CD14-positive monocyte (primary cell): ENCODE results near the gene DVL2. TPM values are rescaled to one million over a fixed set of nuclear protein-coding genes. Genes with fewer than 3 reads are reported as not detected.
A peak's percentile ranks its signal among the peaks of the same experiment; 100 is the strongest.

Experiments
- DNase-seq, 3 donors: peaks; one replicate each; pipeline ENCODE4 v3.0.0-alpha.2; 2011 to 2022
- H2AFZ ChIP-seq: 2 replicates; pipeline ENCODE4 v1.6.0; 2012; ENCODE audit warnings: mild to moderate bottlenecking, low read depth, low read length, inconsistent platforms; ENCODE audit not compliant: insufficient read depth, poor library complexity, severe bottlenecking
- H3K27ac ChIP-seq, 2 donors: 1 replicate in 1 of 2; 2 replicates in 1 of 2; pipeline ENCODE4 v1.5.1; 2012 to 2013; ENCODE audit warnings: low read length in 2 of 2, control low read depth in 1 of 2, inconsistent platforms in 1 of 2, low read depth in 1 of 2, mild to moderate bottlenecking in 1 of 2
- H3K27me3 ChIP-seq, 2 donors: one replicate each; pipeline versions ENCODE4 v1.6.0 to v1.6.1; 2011 to 2013; ENCODE audit warnings: low read length in 2 of 2; ENCODE audit not compliant: control insufficient read depth in 2 of 2, insufficient read depth in 2 of 2
- H3K36me3 ChIP-seq, 2 donors: replicated peaks in 1 of 2; 1 replicate in 1 of 2; 2 replicates in 1 of 2; pipeline versions ENCODE4 v1.5.1 to v1.6.1; 2012 to 2013; ENCODE audit warnings: low read length in 2 of 2, control low read depth in 1 of 2, inconsistent platforms in 1 of 2, mild to moderate bottlenecking in 1 of 2; ENCODE audit not compliant: insufficient read depth in 2 of 2, control insufficient read depth in 1 of 2
- H3K4me1 ChIP-seq, 2 donors: 1 replicate in 1 of 2; 2 replicates in 1 of 2; pipeline versions ENCODE4 v1.5.1 to v1.6.1; 2012 to 2013; ENCODE audit warnings: low read length in 2 of 2, control low read depth in 1 of 2, inconsistent platforms in 1 of 2, mild to moderate bottlenecking in 1 of 2, moderate library complexity in 1 of 2; ENCODE audit not compliant: insufficient read depth in 2 of 2, control insufficient read depth in 1 of 2
- H3K4me2 ChIP-seq: replicated peaks from 2 replicates; pipeline ENCODE3; 2012; ENCODE audit warnings: low read length, moderate library complexity, mild to moderate bottlenecking; ENCODE audit not compliant: poor library complexity, severe bottlenecking; ENCODE audit errors: extremely low read depth
- H3K4me3 ChIP-seq, 3 experiments: fragments of 200-600 bp in 1 of 3; sonication (generic) in 1 of 3; replicated peaks in 1 of 3; 1 replicate in 2 of 3; 2 replicates in 1 of 3; pipeline ENCODE4 v1.5.1; 2011 to 2013; ENCODE audit warnings: low read length in 3 of 3, mild to moderate bottlenecking in 3 of 3, control low read depth in 2 of 3, low read depth in 2 of 3, inconsistent platforms in 1 of 3, moderate library complexity in 1 of 3
- H3K79me2 ChIP-seq: 2 replicates; pipeline ENCODE4 v1.6.0; 2012; ENCODE audit warnings: mild to moderate bottlenecking, control low read depth, inconsistent platforms, low read length, moderate library complexity; ENCODE audit not compliant: insufficient read depth
- H3K9ac ChIP-seq: 2 replicates; pipeline ENCODE4 v1.6.0; 2017; ENCODE audit warnings: low read length, mild to moderate bottlenecking; ENCODE audit not compliant: insufficient read depth, poor library complexity, severe bottlenecking
- H3K9me3 ChIP-seq, 2 donors: replicated peaks in 1 of 2; 1 replicate in 1 of 2; 2 replicates in 1 of 2; pipeline versions ENCODE4 v1.5.1 to v1.6.1; 2012 to 2013; ENCODE audit warnings: low read length in 2 of 2, control low read depth in 1 of 2; ENCODE audit not compliant: control insufficient read depth in 1 of 2, insufficient read depth in 1 of 2
- H4K20me1 ChIP-seq: 2 replicates; pipeline ENCODE4 v1.6.0; 2012; ENCODE audit warnings: mild to moderate bottlenecking, low read length, control low read depth, moderate library complexity; ENCODE audit not compliant: insufficient read depth
- H3K27ac Mint-ChIP-seq, 7 donors: one replicate each; pipeline ENCODE4 v1.8.0; 2020; ENCODE audit warnings: mild to moderate bottlenecking in 7 of 7, mixed read lengths in 7 of 7, moderate library complexity in 6 of 7, inconsistent platforms in 2 of 7
- H3K27me3 Mint-ChIP-seq, 3 donors: one replicate each; pipeline ENCODE4 v1.8.0; 2021 to 2022; ENCODE audit warnings: low read depth in 3 of 3, mild to moderate bottlenecking in 3 of 3, mixed read lengths in 3 of 3, moderate library complexity in 3 of 3, inconsistent platforms in 1 of 3
- H3K36me3 Mint-ChIP-seq, 2 donors: one replicate each; pipeline ENCODE4 v1.8.0; 2020; ENCODE audit warnings: mixed read lengths in 2 of 2, inconsistent platforms in 1 of 2, mild to moderate bottlenecking in 1 of 2
- H3K4me1 Mint-ChIP-seq: one replicate; pipeline ENCODE4 v1.8.0; 2020; ENCODE audit warnings: mild to moderate bottlenecking, mixed read lengths
- H3K4me3 Mint-ChIP-seq, 2 donors: one replicate each; pipeline ENCODE4 v1.8.0; 2020; ENCODE audit warnings: mild to moderate bottlenecking in 2 of 2, mixed read lengths in 2 of 2, moderate library complexity in 1 of 2
- H3K9me3 Mint-ChIP-seq, 7 donors: one replicate each; pipeline ENCODE4 v1.8.0; 2020 to 2022; ENCODE audit warnings: mixed read lengths in 7 of 7, mild to moderate bottlenecking in 6 of 7, moderate library complexity in 6 of 7, inconsistent platforms in 2 of 7
- CTCF ChIP-seq: fragments of 200-600 bp; IDR thresholded peaks from one replicate; pipeline ENCODE4 v1.8.0; 2022; ENCODE audit warnings: antibody characterized with exemption, mild to moderate bottlenecking
- WGBS: methylation state at CpG from one replicate; pipeline ENCODE4 v1.1.5; 2013; ENCODE audit warnings: missing lambda C conversion rate; ENCODE audit not compliant: insufficient coverage; 5-methylcytosine and 5-hydroxymethylcytosine counted together
- intact Hi-C, 2 donors: fragments of 100-400 bp; cut with micrococcal nuclease; formaldehyde crosslinking; loops; one replicate each; pipeline versions ENCODE4 v1.15.0 to v1.15.1; 2023
- polyA plus RNA-seq, 3 donors: library from polyadenylated mRNA; depleted of rRNA in 1 of 3; unstranded in 2 of 3; stranded (reverse) in 1 of 3; fragments of 300-500 nt in 2 of 3; fragments of >200 nt in 1 of 3; fragmentation: Illumina TruSeq in 2 of 3; gene quantifications; 1 replicate in 2 of 3; 2 replicates in 1 of 3; pipeline ENCODE4 v1.2.3, GENCODE V29; 2012 to 2021

The DVL2 gene
- polyA plus RNA-seq, 3 donors: 6.7 to 7.8 (median 7.0) TPM

- Mint-ChIP-seq H3K9me3 (no peaks in the 10 kb centered on the region), H3K36me3 (peaks cover 28 to 39% of the 10 kb centered on the region in 2 donors), H3K4me3 (peak within 1 kb of the TSS; percentile 90 to 95), H3K27me3 (no peaks in the 10 kb centered on the region), H3K4me1 (peaks cover 34% of the 10 kb centered on the region), H3K27ac (peak within 1 kb of the TSS; percentile 99 to 100 (median 100))
- peak within 1 kb of the TSS; percentile 100 for H3K27ac ChIP-seq
- intact Hi-C loops: loop anchor here (1.0 to 10.0 kb wide), 6 partner anchors 9 to 313 kb away; partner anchors contain the start of genes EIF5A (in 2 of the 2), ACADVL (in 1 of the 2), DLG4 (in 1 of the 2) and GABARAP (in 1 of the 2)
- peak within 1 kb of the TSS; percentile 81 for H2AFZ ChIP-seq
- peaks cover 24 to 32% of the 10 kb centered on the region in 2 donors for H3K36me3 ChIP-seq
- H3K9me3 ChIP-seq: no peaks in the 10 kb centered on the region
- 0% methylated on average over 13 of the region's 41 CpGs for WGBS
- DNase-seq: peak; percentile 98 to 100 (median 99)
- H3K9ac ChIP-seq: peak within 1 kb of the TSS; percentile 97
- no peak for TF ChIP-seq CTCF
- peak within 1 kb of the TSS; percentile 73 to 93 (median 87) for H3K4me3 ChIP-seq
- H3K4me2 ChIP-seq: peak within 1 kb of the TSS; percentile 86
- H3K4me1 ChIP-seq: peaks cover 31 to 36% of the 10 kb centered on the region in 2 donors
- H3K79me2 ChIP-seq: peaks cover 64% of the 10 kb centered on the region
- H4K20me1 ChIP-seq: peaks cover 5% of the 10 kb centered on the region
- H3K27me3 ChIP-seq: no peaks in the 10 kb centered on the region
Observed at GRCh38 chr17:7251661-7252175, 17.4 kb upstream of the DVL2 start, which contains the start of gene CTDNEP1. Gene CTDNEP1, minus strand, starts transcription at chr17:7251734. Its CDS starts 438 bp downstream, at chr17:7251296.

- intact Hi-C loops: loop anchor here (1.0 to 10.0 kb wide), 5 partner anchors 9 to 314 kb away; partner anchors contain the start of genes ACADVL (in 1 of the 2), DLG4 (in 1 of the 2), EIF5A (in 1 of the 2) and GABARAP (in 1 of the 2)
- TF ChIP-seq CTCF: no peak
- H3K4me3 Mint-ChIP-seq: peak overlapping the region; percentile 90 to 93
- H3K9me3 Mint-ChIP-seq: no peaks in the 10 kb centered on the region
- Histone ChIP-seq H3K4me3 (peak overlapping the region; percentile 73 to 93 (median 87)), H3K79me2 (peaks cover 71% of the 10 kb centered on the region), H4K20me1 (peaks cover 5% of the 10 kb centered on the region), H3K9me3 (no peaks in the 10 kb centered on the region), H3K27me3 (no peaks in the 10 kb centered on the region), H2AFZ (peak overlapping the region; percentile 80), H3K9ac (peak overlapping the region; percentile 97), H3K4me2 (peak overlapping the region; percentile 86), H3K36me3 (peaks cover 24 to 32% of the 10 kb centered on the region in 2 donors), H3K27ac (peak overlapping the region; percentile 100), H3K4me1 (peaks cover 31 to 36% of the 10 kb centered on the region in 2 donors)
- H3K4me1 Mint-ChIP-seq: peaks cover 34% of the 10 kb centered on the region
- peak overlapping the region; percentile 95 to 100 (median 100) for H3K27ac Mint-ChIP-seq
- no peaks in the 10 kb centered on the region for H3K27me3 Mint-ChIP-seq
- peak in 1 of 3 donors; percentile 66 for DNase-seq
- WGBS: under 1% methylated on average over 43 of the region's 55 CpGs
- H3K36me3 Mint-ChIP-seq: peaks cover 29 to 39% of the 10 kb centered on the region in 2 donors
Observed at GRCh38 chr17:7250695-7251627, 16.6 kb upstream of the DVL2 start.
